ENCODE data around the gene SMARCD2. TPM values are rescaled to one million over a fixed set of nuclear protein-coding genes. Genes with fewer than 3 reads are reported as not detected.

SMARCD2 gene
- total RNA-seq, 1 donor from 2014 or later, result 120 TPM

GRCh38 chr17:63832014-63832413, 10.5 kb downstream of the SMARCD2 start:
- Mint-ChIP-seq H3K4me1 (peaks cover 44% of the 10 kb centered on the region), H3K9me3 (no peaks in the 10 kb centered on the region), H3K36me3 (ENCODE audit: low read depth) (peaks cover 77% of the 10 kb centered on the region), H3K27ac (peak overlapping the region; percentile 56), H3K27me3 (no peaks in the 10 kb centered on the region), H3K4me3 (no peak overlapping the region)
- intact Hi-C loops (cut with micrococcal nuclease), result no loop called here
- no peak for DNase-seq

GRCh38 chr17:63831505-63831904, 11.0 kb downstream of the SMARCD2 start:
- no peak overlapping the region for H3K4me3 Mint-ChIP-seq
- H3K27me3 Mint-ChIP-seq, result no peaks in the 10 kb centered on the region
- H3K36me3 Mint-ChIP-seq (ENCODE audit: low read depth), result peaks cover 78% of the 10 kb centered on the region
- DNase-seq, result no peak
- intact Hi-C loops (cut with micrococcal nuclease), result no loop called here
- H3K27ac Mint-ChIP-seq, result no peak overlapping the region
- no peaks in the 10 kb centered on the region for H3K9me3 Mint-ChIP-seq
- H3K4me1 Mint-ChIP-seq, result peaks cover 44% of the 10 kb centered on the region

GRCh38 chr17:63830904-63831491, 11.5 kb downstream of the SMARCD2 start:
- intact Hi-C loops (cut with micrococcal nuclease), result no loop called here
- H3K4me1 Mint-ChIP-seq, result peaks cover 48% of the 10 kb centered on the region
- H3K9me3 Mint-ChIP-seq, result no peaks in the 10 kb centered on the region
- H3K36me3 Mint-ChIP-seq (ENCODE audit: low read depth), result peaks cover 81% of the 10 kb centered on the region
- H3K27me3 Mint-ChIP-seq, result no peaks in the 10 kb centered on the region
- H3K27ac Mint-ChIP-seq, result peak overlapping the region; percentile 3
- no peak overlapping the region for H3K4me3 Mint-ChIP-seq
- DNase-seq, result no peak

- Mint-ChIP-seq H3K27me3 (no peaks in the 10 kb centered on the region), H3K4me1 (peaks cover 53% of the 10 kb centered on the region), H3K36me3 (ENCODE audit: low read depth) (peaks cover 82% of the 10 kb centered on the region), H3K4me3 (no peak overlapping the region), H3K9me3 (no peaks in the 10 kb centered on the region), H3K27ac (no peak overlapping the region)
- no peak for DNase-seq
- intact Hi-C loops (cut with micrococcal nuclease), result no loop called here
These were observed 12.2 kb downstream of the SMARCD2 start for GRCh38 chr17:63830278-63830677.

GRCh38 chr17:63828936-63829335, 13.5 kb downstream of the SMARCD2 start:
- peaks cover 87% of the 10 kb centered on the region for H3K36me3 Mint-ChIP-seq (ENCODE audit: low read depth)
- H3K27me3 Mint-ChIP-seq, result no peaks in the 10 kb centered on the region
- intact Hi-C loops (cut with micrococcal nuclease), result loop anchor here (5.0 kb wide), 1 partner anchor 277 kb away; the partner anchor contains the start of gene DCAF7
- DNase-seq, result no peak
- peak overlapping the region; percentile 99 for H3K4me3 Mint-ChIP-seq
- H3K4me1 Mint-ChIP-seq, result peaks cover 53% of the 10 kb centered on the region
- H3K27ac Mint-ChIP-seq, result no peak overlapping the region
- no peaks in the 10 kb centered on the region for H3K9me3 Mint-ChIP-seq

GRCh38 chr17:63827801-63828221, 14.7 kb downstream of the SMARCD2 start:
- intact Hi-C loops (cut with micrococcal nuclease), result loop anchor here (1.0 to 5.0 kb wide), 4 partner anchors 15 to 302 kb away; partner anchors contain the start of genes CCDC47, DCAF7 and ERN1
- Mint-ChIP-seq H3K27me3 (no peaks in the 10 kb centered on the region), H3K9me3 (no peaks in the 10 kb centered on the region), H3K4me3 (peak overlapping the region; percentile 99), H3K36me3 (ENCODE audit: low read depth) (peaks cover 88% of the 10 kb centered on the region), H3K27ac (peak overlapping the region; percentile 99), H3K4me1 (peaks cover 62% of the 10 kb centered on the region)
- DNase-seq, result no peak

- Mint-ChIP-seq H3K27ac (peak within 1 kb of the TSS; percentile 99), H3K4me3 (peak within 1 kb of the TSS; percentile 99), H3K4me1 (peaks cover 63% of the 10 kb centered on the region), H3K9me3 (no peaks in the 10 kb centered on the region), H3K36me3 (ENCODE audit: low read depth) (peaks cover 91% of the 10 kb centered on the region), H3K27me3 (no peaks in the 10 kb centered on the region)
- intact Hi-C loops (cut with micrococcal nuclease), result loop anchor here (1.0 to 5.0 kb wide), 4 partner anchors 16 to 303 kb away; partner anchors contain the start of genes CCDC47, DCAF7 and ERN1
- DNase-seq, result peak; percentile 99
These were observed 15.3 kb downstream of the SMARCD2 start, which contains the start of the genes FTSJ3 and PSMC5 for GRCh38 chr17:63827002-63827800. Gene FTSJ3, minus strand, starts transcription at chr17:63827663. Its CDS starts 761 bp downstream, at chr17:63826902. Gene PSMC5, plus strand, starts transcription at chr17:63827431. Its CDS starts 60 bp downstream, at chr17:63827491.

GRCh38 chr17:63826468-63827001, 15.9 kb downstream of the SMARCD2 start:
- peak; percentile 71 for DNase-seq
- Mint-ChIP-seq H3K4me1 (peaks cover 65% of the 10 kb centered on the region), H3K4me3 (peak overlapping the region; percentile 99), H3K27ac (peak overlapping the region; percentile 99), H3K36me3 (ENCODE audit: low read depth) (peaks cover 90% of the 10 kb centered on the region), H3K9me3 (no peaks in the 10 kb centered on the region), H3K27me3 (no peaks in the 10 kb centered on the region)
- intact Hi-C loops (cut with micrococcal nuclease), result loop anchor here (1.0 to 5.0 kb wide), 4 partner anchors 17 to 304 kb away; partner anchors contain the start of genes CCDC47, DCAF7 and ERN1

- Mint-ChIP-seq H3K9me3 (no peaks in the 10 kb centered on the region), H3K4me3 (no peak overlapping the region), H3K27ac (peak overlapping the region; percentile 30), H3K4me1 (peaks cover 50% of the 10 kb centered on the region), H3K36me3 (ENCODE audit: low read depth) (peaks cover 89% of the 10 kb centered on the region), H3K27me3 (no peaks in the 10 kb centered on the region)
- peak; percentile 54 for DNase-seq
- intact Hi-C loops (cut with micrococcal nuclease), result no loop called here
These were observed 18.1 kb downstream of the SMARCD2 start for GRCh38 chr17:63824362-63824761.

GRCh38 chr17:63823659-63824331, 18.7 kb downstream of the SMARCD2 start:
- H3K36me3 Mint-ChIP-seq (ENCODE audit: low read depth), result peaks cover 89% of the 10 kb centered on the region
- H3K27ac Mint-ChIP-seq, result peak overlapping the region; percentile 27
- H3K4me1 Mint-ChIP-seq, result peaks cover 45% of the 10 kb centered on the region
- no peak overlapping the region for H3K4me3 Mint-ChIP-seq
- no peaks in the 10 kb centered on the region for H3K27me3 Mint-ChIP-seq
- intact Hi-C loops (cut with micrococcal nuclease), result no loop called here
- no peaks in the 10 kb centered on the region for H3K9me3 Mint-ChIP-seq
- DNase-seq, result peak; percentile 56

- no peak for DNase-seq
- peaks cover 90% of the 10 kb centered on the region for H3K36me3 Mint-ChIP-seq (ENCODE audit: low read depth)
- peaks cover 40% of the 10 kb centered on the region for H3K4me1 Mint-ChIP-seq
- H3K27me3 Mint-ChIP-seq, result no peaks in the 10 kb centered on the region
- H3K27ac Mint-ChIP-seq, result peak overlapping the region; percentile 48
- no peaks in the 10 kb centered on the region for H3K9me3 Mint-ChIP-seq
- no peak overlapping the region for H3K4me3 Mint-ChIP-seq
- intact Hi-C loops (cut with micrococcal nuclease), result no loop called here
These were observed 19.9 kb downstream of the SMARCD2 start for GRCh38 chr17:63822537-63822936.

- intact Hi-C loops (cut with micrococcal nuclease), result no loop called here
- Mint-ChIP-seq H3K4me1 (peaks cover 40% of the 10 kb centered on the region), H3K27me3 (no peaks in the 10 kb centered on the region), H3K27ac (peak overlapping the region; percentile 75), H3K9me3 (no peaks in the 10 kb centered on the region), H3K36me3 (ENCODE audit: low read depth) (peaks cover 89% of the 10 kb centered on the region), H3K4me3 (peak overlapping the region; percentile 63)
- peak; percentile 54 for DNase-seq
These were observed 20.7 kb downstream of the SMARCD2 start for GRCh38 chr17:63821804-63822203.

GRCh38 chr17:63820963-63821561, 21.4 kb downstream of the SMARCD2 start:
- DNase-seq, result peak; percentile 58
- no peaks in the 10 kb centered on the region for H3K27me3 Mint-ChIP-seq
- H3K9me3 Mint-ChIP-seq, result no peaks in the 10 kb centered on the region
- intact Hi-C loops (cut with micrococcal nuclease), result no loop called here
- H3K4me3 Mint-ChIP-seq, result peak overlapping the region; percentile 59
- peaks cover 36% of the 10 kb centered on the region for H3K4me1 Mint-ChIP-seq
- H3K27ac Mint-ChIP-seq, result peak overlapping the region; percentile 30
- H3K36me3 Mint-ChIP-seq (ENCODE audit: low read depth), result peaks cover 88% of the 10 kb centered on the region

All from activated CD4-positive, alpha-beta T cell treated with anti-CD3 and anti-CD28 coated beads, Interleukin-2, amount 10 ng/mL, durations not matched to agents 24 days and 14 days (primary cell).